Brain microvascular endothelial cell (primary cell): ENCODE data around the gene ZNF330.
A peak's percentile ranks its signal among the peaks of the same experiment; 100 is the strongest.

Experiments used
- DNase-seq: peaks from one replicate; pipeline ENCODE4 v3.0.0-alpha.2; 2020
- H3K27ac ChIP-seq: fragments of 250-450 bp; sonication (Bioruptor Pico); 2 replicates; pipeline ENCODE4 v1.5.1; 2020; ENCODE audit warnings: mild to moderate bottlenecking, moderate library complexity
- H3K27me3 ChIP-seq: fragments of 250-450 bp; sonication (Bioruptor Pico); replicated peaks from 2 replicates; pipeline ENCODE4 v1.5.1; 2020; ENCODE audit warnings: mild to moderate bottlenecking
- H3K36me3 ChIP-seq: fragments of 250-450 bp; sonication (Bioruptor Pico); replicated peaks from 2 replicates; pipeline ENCODE4 v1.5.1; 2020; ENCODE audit warnings: mild to moderate bottlenecking
- H3K4me3 ChIP-seq: 2 replicates; pipeline ENCODE4 v1.5.1; 2011; ENCODE audit warnings: low read depth, mild to moderate bottlenecking, control low read depth, low read length, moderate library complexity
- in situ Hi-C: cut with HindIII; loops from 2 replicates; pipeline ENCODE4 v1.10.0; 2017; ENCODE audit warnings: low sequenced_read_pairs, low pct_ligation_motif_present
- TF ChIP-seq, protein P1 (sequence below): IDR thresholded peaks from 2 replicates; pipeline ENCODE4 v1.5.1; 2011; ENCODE audit warnings: low read depth, mild to moderate bottlenecking, moderate library complexity, low read length, control low read depth, inconsistent platforms; ENCODE audit errors: missing control alignments

Gene ZNF330

DNA sequence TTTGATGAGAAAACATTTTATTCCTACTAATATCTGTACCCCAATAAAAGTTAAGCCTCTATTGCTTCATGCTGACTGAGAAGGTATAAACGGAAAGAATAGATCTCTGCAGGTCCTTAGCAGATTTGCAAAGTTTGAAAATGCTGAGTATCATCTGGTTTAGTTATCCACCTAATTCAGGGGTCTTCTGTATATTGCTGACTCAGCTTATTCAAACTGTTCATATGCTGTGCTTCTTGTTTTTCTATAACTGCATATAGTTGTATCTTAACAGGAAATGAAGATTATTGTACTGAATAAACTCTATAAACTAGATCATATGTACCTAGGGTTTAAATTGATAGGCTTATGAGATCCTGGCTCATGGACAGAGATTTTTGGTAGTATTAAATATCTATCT lies 23.7 kb downstream of the ZNF330 start:
- TF ChIP-seq, protein P1, sequence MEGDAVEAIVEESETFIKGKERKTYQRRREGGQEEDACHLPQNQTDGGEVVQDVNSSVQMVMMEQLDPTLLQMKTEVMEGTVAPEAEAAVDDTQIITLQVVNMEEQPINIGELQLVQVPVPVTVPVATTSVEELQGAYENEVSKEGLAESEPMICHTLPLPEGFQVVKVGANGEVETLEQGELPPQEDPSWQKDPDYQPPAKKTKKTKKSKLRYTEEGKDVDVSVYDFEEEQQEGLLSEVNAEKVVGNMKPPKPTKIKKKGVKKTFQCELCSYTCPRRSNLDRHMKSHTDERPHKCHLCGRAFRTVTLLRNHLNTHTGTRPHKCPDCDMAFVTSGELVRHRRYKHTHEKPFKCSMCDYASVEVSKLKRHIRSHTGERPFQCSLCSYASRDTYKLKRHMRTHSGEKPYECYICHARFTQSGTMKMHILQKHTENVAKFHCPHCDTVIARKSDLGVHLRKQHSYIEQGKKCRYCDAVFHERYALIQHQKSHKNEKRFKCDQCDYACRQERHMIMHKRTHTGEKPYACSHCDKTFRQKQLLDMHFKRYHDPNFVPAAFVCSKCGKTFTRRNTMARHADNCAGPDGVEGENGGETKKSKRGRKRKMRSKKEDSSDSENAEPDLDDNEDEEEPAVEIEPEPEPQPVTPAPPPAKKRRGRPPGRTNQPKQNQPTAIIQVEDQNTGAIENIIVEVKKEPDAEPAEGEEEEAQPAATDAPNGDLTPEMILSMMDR: no peak
- H3K27me3 ChIP-seq: no peaks in the 10 kb centered on the region
- no peaks in the 10 kb centered on the region for H3K36me3 ChIP-seq
- DNase-seq: no peak
- no peak overlapping the region for H3K27ac ChIP-seq
- in situ Hi-C loops: no loop called here
- no peak overlapping the region for H3K4me3 ChIP-seq

DNA sequence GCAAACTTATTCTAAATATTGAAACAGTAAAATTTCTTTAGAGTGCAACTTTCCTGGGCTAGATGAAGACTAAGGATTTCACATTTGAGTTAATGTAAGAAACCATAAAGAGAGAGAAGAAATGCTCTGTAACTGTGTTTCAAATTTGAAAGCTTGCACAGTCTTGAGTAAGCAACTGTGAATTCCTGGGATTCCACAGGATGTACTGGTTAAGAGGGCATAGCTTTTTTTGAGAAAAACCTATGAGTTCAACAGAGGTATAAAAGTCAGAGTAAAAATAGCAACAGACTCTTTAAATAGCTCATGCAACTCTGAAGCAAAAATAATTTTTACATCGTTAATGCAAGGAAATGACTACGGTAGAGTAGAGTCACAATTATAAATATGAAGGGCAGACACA lies 25.5 kb downstream of the ZNF330 start:
- H3K27ac ChIP-seq: peak overlapping the region; percentile 48
- H3K36me3 ChIP-seq: no peaks in the 10 kb centered on the region
- DNase-seq: peak; percentile 32
- TF ChIP-seq, protein P1: no peak
- in situ Hi-C loops: no loop called here
- H3K4me3 ChIP-seq: no peak overlapping the region
- no peaks in the 10 kb centered on the region for H3K27me3 ChIP-seq

DNA sequence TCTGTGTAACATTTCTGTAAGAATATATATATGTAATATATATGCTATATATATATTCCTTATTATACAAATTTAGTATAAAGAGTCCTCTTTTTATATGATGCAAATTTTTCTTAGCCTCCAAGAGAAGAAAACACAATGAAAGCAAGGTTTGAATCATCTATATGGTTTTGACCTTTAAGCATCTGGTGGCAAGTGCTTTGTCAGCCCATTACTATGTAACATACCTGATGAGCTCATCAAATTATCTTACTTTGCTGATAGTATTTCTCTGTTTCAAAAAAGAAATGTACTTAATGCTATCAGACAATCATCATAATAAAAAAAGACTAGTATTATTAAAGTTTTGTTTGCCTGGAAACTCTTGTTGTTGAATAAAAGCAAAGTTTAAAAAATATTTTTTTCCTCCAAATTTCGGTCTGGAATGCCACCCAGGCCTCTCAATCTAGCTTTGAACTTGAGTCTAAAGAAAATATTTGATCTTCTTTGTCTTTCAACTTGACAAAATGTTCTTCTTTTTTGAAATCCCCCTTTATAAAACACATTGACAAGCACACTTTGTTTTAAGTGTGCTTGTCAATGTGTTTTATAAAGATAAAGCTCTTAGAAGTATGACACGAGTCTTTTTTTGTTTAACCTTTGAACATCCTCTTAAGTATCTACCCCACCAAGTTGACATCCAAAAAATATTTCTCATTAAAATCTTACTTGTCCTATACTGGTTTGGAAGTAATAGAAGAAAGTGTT lies 26.2 kb downstream of the ZNF330 start:
- DNase-seq: no peak
- no peak overlapping the region for H3K4me3 ChIP-seq
- H3K27ac ChIP-seq: peak overlapping the region; percentile 48
- no peaks in the 10 kb centered on the region for H3K36me3 ChIP-seq
- in situ Hi-C loops: no loop called here
- TF ChIP-seq, protein P1: no peak
- no peaks in the 10 kb centered on the region for H3K27me3 ChIP-seq

DNA sequence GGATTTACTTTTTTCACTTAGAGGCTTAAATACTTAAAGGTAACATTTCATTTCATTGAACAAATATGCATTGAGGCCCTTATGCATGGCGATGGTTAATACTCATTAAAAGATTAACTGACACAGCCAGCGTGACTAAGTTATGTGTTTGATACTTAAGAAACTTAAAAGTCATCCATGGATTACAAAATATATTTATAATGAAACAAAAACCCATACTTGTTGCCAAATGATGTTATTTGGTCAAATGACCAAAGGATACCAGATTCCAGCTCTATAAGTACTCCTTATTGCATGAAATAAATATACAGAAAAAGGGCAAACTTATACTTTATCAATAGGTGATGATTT lies 26.7 kb downstream of the ZNF330 start:
- in situ Hi-C loops: no loop called here
- no peaks in the 10 kb centered on the region for H3K36me3 ChIP-seq
- H3K27me3 ChIP-seq: no peaks in the 10 kb centered on the region
- no peak for DNase-seq
- TF ChIP-seq, protein P1: no peak
- H3K4me3 ChIP-seq: no peak overlapping the region
- H3K27ac ChIP-seq: peak overlapping the region; percentile 48

DNA sequence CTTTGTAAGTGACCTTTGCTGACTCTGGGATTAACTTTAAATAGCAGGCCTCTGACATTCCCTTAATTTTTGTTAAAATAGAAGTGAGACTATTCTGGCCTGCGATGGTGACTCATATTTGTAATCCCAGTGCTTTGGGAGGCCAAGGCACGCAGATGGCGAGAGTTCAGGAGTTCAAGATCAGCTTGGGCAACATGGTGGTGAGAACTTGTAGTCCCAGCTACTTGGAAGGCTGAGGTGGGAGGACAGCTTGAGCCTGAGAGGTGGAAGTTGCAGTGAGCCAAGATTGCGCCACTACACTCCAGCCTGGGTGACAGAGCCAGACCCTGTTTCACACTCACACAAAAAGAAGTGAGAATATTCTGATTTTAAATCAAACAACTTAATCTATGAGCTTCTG lies 27.3 kb downstream of the ZNF330 start:
- in situ Hi-C loops: no loop called here
- Histone ChIP-seq H3K4me3 (no peak overlapping the region), H3K27me3 (no peaks in the 10 kb centered on the region), H3K36me3 (no peaks in the 10 kb centered on the region), H3K27ac (peak overlapping the region; percentile 39)
- TF ChIP-seq, protein P1: no peak
- DNase-seq: peak; percentile 74

DNA sequence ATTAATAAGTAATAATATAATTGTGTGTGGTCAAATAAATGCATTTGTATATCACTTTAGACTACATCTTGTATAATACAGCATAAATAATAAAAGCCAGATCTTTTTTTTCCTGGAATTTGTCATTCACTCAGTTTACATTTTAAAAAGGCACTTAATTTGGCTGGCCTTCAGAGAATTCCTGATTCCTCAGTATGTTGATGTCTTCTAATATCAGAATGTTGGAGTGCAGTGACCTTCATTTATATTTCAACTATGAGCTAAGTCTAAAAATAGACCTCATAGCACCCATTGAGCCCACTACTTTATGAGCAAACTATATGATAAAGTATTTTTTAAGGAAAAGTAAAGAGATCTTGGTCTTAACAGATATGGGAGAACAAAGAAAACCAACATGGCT lies 27.8 kb downstream of the ZNF330 start:
- Histone ChIP-seq H3K4me3 (no peak overlapping the region), H3K27me3 (no peaks in the 10 kb centered on the region), H3K36me3 (no peaks in the 10 kb centered on the region), H3K27ac (peak overlapping the region; percentile 36)
- TF ChIP-seq, protein P1: no peak
- in situ Hi-C loops: no loop called here
- no peak for DNase-seq
